CD4-positive, alpha-beta T cell treated with Interleukin-4 for 1 hour (primary cell): Measurements from ENCODE around the gene FAF1.

Source experiments
- DNase-seq, 2 donors: peaks; one replicate each; pipeline ENCODE4 v3.0.0-alpha.2; 2020 to 2022

Gene FAF1

DNA sequence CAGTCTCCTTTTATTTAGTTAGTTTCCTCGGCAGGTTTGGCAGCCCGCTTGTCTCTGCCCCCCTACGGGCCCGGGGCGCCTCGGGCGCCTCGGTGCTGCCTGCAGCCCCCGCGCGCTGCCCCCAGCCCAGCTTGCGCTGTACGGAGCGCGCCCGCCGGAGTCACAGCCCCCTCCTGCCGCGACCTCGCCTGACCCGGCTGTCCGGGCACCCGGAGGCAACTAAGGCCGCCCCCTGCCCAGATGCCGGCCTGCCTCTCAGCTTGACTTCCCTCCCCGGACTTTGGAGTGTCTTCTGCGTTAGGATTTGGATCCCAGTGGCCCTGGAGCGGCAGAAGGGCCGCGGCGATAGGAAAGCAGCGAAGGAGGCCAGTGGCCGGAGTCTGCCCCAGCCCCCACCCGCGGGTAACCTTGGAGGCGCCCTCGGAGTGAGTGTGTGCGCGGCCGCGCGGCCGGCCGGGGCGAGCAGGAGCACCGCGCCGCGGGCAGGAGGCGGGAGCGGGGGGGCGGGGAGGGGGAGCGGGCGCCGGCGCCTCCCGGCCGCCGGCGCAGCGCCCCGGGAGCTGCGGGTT lies 17.6 kb upstream of the FAF1 start:
- peak in 1 of 2 donors; percentile 19 for DNase-seq

- DNase-seq, result peak; percentile 48 to 50
Measured at GRCh38 chr1:50976890-50977574, 17.0 kb upstream of the FAF1 start.

GRCh38 chr1:50976111-50976889 lies 16.2 kb upstream of the FAF1 start:
- DNase-seq, result no peak

DNA sequence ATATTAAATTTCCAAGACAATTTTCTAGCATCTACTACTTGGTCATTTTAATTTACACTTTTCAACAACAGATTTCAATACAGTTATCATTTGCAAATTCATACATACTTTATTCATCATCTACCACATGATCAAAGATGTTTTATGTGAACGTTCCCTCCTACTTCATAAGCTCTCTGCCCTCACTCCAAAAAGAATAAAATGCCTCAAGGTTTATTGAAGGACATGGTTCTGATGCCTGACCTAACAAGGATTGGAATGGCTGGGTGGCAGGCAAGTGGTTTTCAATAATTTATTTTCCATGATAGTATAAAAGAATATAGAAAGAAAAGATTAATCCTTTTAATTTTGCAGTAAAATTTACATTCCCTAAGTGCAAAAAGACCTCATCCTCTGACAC lies 15.4 kb upstream of the FAF1 start:
- no peak for DNase-seq

DNA sequence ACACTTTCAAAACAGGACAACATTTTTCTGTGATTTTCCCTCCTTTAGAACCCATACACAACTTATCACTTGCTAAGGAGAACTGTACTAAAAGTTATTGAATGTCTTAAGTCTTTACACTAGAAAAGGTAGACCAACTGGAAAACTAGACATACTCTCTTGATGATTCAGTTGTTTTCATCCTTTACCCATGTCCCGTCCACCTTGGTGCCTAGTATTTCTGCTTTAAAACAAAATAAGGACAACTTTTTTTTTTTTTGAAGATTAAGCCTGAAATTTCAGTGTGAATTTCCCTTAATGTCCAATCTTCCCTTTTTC lies 14.5 kb upstream of the FAF1 start:
- no peak for DNase-seq

- DNase-seq, result no peak
Measured at GRCh38 chr1:50973875-50974617, 14.0 kb upstream of the FAF1 start.

GRCh38 chr1:50973255-50973654 lies 13.2 kb upstream of the FAF1 start:
- no peak for DNase-seq

DNA sequence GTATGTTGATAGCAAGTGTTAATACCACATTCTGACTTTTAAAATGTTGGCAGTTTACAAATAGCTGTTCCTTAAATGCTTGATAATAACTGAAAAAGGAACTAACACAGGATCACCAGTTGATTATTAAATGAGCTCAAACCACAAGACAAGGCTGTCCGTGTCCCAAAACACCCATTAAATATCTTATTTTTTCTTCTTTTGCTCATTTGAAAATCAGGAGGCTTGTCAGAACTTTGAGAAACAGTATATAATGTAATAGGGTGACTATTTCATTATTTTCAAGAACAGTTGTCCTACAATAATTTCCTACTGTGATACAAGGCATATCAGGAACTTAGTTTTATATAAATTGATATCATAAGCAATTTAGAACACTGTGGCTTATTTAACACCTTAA lies 12.7 kb upstream of the FAF1 start:
- DNase-seq, result no peak

DNA sequence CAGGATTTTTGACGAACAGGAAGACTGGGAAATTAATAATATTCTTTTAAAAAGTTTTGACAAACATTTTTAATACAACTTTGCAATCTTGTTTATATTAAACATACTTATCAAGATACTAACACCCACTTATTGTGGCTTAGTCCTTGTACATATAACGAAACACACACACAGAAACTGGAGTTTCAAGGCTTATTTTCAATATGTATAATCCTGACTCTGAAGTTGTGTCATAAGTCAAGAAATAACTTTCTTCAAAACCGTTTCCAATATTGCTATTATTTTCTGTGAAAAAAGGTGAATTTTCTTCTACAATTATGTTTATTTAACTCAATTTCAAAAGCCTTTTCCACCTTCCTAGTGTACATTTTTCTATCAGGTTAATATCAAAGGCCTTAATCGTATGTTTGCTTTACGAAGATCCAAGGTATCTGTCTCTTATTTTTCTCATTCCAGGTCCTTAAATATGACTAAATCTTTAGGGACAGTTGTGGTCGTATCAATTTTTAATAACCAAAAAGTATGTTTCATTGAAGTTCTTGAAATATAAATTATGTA lies 11.8 kb upstream of the FAF1 start:
- no peak for DNase-seq

DNA sequence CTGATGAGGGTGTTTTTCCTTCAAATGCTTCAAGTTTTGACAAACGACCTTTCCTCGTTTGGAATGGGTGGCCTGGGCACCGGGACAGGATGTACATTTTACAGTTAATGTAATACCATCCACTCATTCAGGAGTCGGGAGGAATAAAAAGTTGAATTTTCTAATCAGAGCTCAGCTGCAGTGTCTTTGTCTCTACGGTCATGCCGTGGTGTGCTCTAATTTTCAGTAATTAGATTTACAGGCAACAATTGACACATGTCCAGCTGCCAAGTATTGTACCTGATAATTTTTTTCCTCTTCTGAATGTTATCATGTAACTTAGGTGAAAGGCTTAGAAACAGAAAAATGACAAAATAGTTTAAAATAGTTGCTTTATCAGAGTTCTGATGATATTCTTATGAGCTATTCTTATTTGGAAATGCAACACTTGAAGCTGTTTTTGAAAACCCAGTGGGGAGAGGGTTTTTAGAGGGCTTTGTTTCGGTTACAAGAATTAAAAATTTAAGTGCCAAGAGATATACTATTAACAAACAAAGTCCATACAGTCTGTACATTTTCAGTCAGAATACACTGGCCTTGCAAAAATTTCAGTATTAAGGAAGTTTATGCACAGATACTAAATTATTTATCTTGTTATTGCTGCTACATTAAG lies 11.0 kb upstream of the FAF1 start:
- no peak for DNase-seq

DNA sequence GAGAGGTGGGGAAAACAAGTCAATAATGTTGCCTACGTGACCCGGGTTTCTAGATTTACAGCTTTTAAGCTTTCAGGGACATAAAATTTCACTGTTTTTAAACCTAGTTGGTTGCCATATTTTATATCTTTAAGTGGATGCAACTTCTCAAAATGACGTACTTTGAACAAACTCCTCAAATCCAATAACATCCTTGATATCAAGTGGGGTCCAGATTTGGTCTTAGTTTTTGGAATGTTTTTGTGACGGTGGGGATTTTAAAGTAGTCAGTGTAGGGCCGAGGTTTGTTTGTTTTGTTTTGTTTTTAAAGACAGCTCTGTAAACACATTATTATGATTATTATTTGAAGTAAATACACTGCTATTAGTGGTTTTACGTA lies 10.4 kb upstream of the FAF1 start:
- DNase-seq, result no peak

GRCh38 chr1:50969611-50970508 lies 9.8 kb upstream of the FAF1 start, which contains the start of gene CDKN2C:
TSS of gene CDKN2C (plus strand) at chr1:50970245. CDS start at chr1:50970369, 124 bp downstream.
- peak; percentile 64 to 75 for DNase-seq

DNA sequence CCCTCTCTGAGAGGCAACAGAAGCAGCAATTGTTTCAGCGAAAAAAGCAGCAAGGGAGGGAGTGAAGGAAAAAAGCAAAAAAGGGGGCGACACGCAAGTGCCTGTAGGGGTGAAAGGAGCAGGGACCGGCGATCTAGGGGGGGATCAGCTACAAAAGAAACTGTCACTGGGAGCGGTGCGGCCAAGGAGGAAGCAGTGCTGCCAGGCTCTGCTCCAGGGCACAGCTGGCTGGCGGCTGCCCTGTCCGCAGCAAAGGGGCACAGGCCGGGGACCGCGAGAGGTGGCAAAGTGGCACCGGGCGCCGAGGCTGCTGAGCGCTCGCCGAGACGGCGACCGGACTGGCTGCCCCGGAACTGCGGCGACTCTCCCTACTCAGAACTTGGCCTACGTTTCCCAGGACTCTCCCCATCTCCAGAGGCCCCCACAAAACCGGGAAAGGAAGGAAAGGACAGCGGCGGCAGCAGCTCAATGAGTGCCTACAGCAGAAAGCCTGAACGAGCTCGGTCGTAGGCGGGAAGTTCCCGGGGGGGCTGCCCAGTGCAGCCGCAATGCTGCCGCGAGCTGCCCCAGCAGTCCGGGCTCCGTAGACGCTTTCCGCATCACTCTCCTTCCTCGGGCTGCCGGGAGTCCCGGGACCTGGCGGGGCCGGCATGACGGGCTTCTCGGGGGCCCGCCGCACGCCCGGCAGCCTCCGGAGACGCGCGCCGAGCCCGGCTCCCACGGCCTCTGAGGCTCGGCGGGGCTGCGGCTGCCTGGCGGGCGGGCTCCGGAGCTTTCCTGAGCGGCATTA lies 8.9 kb upstream of the FAF1 start:
- DNase-seq, result peak; percentile 28 to 52

DNA sequence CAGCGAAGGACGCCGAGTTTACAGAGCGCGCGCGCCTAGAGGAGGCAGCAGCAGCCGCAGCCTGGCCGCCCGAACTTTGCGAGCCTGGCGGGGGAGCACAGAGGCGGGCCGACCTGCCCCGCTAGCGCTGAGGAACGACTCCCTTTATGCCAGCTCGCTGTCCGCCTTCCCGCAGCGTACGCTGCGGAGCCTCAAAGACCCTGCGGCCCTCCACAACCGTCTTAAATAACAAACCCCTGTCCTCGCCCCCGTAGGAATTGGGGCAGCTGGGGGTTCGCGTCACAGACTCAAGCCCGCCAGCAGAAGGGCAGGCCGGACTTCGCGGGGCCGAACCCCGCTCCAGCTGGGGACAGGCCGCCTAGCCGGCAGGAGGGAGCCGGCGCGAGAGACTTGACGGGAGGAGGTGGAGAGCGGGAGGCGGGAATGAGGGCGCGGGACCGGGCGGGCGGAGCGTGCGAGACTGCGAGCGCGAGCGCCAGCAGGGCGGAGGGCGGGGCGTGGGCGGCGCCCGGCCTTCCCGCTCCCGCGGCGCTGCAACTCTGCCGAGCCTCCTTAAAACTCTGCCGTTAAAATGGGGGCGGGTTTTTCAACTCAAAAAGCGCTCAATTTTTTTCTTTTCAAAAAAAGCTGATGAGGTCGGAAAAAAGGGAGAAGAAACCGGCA lies 8.2 kb upstream of the FAF1 start:
- DNase-seq, result peak; percentile 78 to 86

DNA sequence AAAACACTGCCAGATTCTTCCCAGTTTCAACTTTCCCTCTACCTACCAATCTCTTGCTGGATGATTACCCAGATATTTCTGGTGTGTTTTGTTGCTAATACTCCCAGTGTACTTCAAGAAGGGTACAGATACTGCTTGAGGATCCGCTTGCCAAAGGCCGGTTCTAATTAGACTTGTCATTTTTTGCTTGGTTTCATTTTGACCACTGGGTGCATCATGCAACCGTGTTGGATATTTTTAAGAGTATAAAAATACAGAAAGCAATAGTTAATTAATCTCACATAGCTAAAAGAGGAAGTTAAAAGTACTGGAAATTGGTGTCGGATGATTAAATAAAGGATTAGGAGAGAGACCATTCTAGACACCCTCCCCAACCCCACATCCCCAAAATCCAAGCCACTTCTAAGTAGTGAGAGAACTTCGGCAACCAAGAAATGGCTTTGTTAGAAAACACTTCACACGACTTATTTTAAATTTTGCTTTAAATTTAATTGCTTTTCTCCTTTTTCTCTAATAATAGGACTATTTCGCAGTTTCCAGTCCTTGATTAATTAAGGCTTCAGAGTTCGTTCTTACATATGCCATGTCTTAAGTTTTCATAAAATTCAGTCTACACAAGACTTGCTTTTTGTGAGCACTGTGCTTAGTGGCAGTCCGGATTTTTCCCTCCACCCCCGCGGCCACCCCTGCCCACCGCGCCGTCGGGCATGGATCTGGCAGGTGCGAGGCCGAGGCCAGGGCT lies 7.5 kb upstream of the FAF1 start:
- no peak for DNase-seq

- DNase-seq, result no peak
Measured at GRCh38 chr1:50966991-50967390, 6.9 kb upstream of the FAF1 start.

DNA sequence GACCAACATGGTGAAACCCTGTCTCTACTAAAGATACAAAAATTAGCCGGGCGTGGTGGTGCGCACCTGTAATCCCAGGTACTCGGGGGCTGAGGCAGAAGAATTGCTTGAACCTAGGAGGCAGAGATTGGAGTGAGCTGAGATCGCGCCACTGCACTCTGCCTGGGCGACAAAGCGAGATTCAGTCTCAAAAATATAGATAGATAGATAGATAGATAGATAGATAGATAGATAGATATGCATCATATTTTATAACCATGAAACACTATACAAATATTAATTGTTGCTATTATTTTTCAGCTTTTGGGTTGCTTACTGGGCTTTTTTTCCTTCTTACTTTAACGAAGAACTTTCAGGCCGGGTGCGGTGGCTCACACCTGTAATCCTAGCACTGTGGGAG lies 4.8 kb upstream of the FAF1 start:
- DNase-seq, result no peak

DNA sequence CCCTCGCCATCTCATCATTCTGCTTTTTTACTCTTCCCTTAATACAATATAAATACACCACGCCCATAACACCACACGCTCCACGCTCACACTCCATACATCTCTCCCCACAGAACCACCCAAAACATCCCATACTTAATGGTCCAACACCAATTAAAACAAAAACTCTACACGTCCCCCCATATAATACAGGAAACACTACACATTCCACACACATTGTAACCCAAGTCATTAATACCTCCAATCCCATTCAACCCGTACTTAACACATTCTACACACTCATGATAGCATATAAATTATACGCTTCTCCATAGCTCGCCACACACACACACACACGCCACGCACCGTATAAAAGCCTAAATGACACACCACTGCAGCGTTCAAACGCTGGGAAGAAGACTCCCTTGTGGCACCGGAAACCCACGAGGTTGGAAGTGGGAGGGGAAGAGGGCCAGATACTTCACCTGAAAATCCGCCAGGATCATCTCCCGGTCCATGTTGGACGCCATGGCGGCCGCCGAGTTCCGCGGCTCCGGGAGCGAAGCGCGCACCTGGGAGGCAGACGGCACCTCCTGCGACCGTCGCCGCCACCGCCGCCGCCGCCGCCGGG lies 659 bp downstream of the FAF1 start:
- DNase-seq, result peak in 1 of 2 donors; percentile 34

- DNase-seq, result no peak
Measured at GRCh38 chr1:50955116-50955515, 5.0 kb downstream of the FAF1 start.
